H7 (cell line): Measurements from ENCODE around the gene GSTA2. TPM values are rescaled to one million over a fixed set of nuclear protein-coding genes. Genes with fewer than 3 reads are reported as not detected.
"Not testable (repeated sequence)": the region's sequence is repeated elsewhere in the genome, so short reads cannot be mapped to it uniquely, and the experiment has no call there.

Experiments used
- DNase-seq: peaks from one replicate; pipeline ENCODE4 v3.0.0; 2012
- H3K27me3 ChIP-seq: 2 replicates; pipeline ENCODE4 v1.6.0; 2011; ENCODE audit warnings: mild to moderate bottlenecking, low read length; ENCODE audit not compliant: control insufficient read depth, insufficient read depth
- H3K36me3 ChIP-seq: replicated peaks from 2 replicates; pipeline ENCODE4 v1.5.1; 2011; ENCODE audit warnings: low read length; ENCODE audit not compliant: control insufficient read depth, insufficient read depth
- H3K4me3 ChIP-seq: 2 replicates; pipeline ENCODE4 v1.5.1; 2011; ENCODE audit warnings: low read depth, mild to moderate bottlenecking, control low read depth, low read length, moderate library complexity; ENCODE audit not compliant: insufficient read depth
- total RNA-seq: library from RNA; depleted of rRNA; stranded (reverse); fragments of >200 nt; shearing (Covaris generic); gene quantifications from 2 replicates; pipeline ENCODE4 v1.2.3, GENCODE V29; 2014

Gene GSTA2
- total RNA-seq, 1 experiment from 2014 or later: not detected

GRCh38 chr6:52725535-52726192 is 37.6 kb downstream of the GSTA2 start:
- no peaks in the 10 kb centered on the region for H3K36me3 ChIP-seq
- no peaks in the 10 kb centered on the region for H3K27me3 ChIP-seq
- no peak for DNase-seq
- no peak overlapping the region for H3K4me3 ChIP-seq

- H3K36me3 ChIP-seq: no peaks in the 10 kb centered on the region
- H3K4me3 ChIP-seq: no peak overlapping the region
- H3K27me3 ChIP-seq: no peaks in the 10 kb centered on the region
- DNase-seq: no peak
Observed at GRCh38 chr6:52725143-52725534, 38.1 kb downstream of the GSTA2 start.

GRCh38 chr6:52724406-52725121 is 38.7 kb downstream of the GSTA2 start:
- Histone ChIP-seq H3K27me3 (no peaks in the 10 kb centered on the region), H3K4me3 (no peak overlapping the region), H3K36me3 (no peaks in the 10 kb centered on the region)
- DNase-seq: peak; percentile 71

- no peak overlapping the region for H3K4me3 ChIP-seq
- DNase-seq: no peak
- no peaks in the 10 kb centered on the region for H3K36me3 ChIP-seq
- H3K27me3 ChIP-seq: no peaks in the 10 kb centered on the region
Observed at GRCh38 chr6:52724042-52724405, 39.3 kb downstream of the GSTA2 start.

- peak; percentile 11 for DNase-seq
- no peaks in the 10 kb centered on the region for H3K27me3 ChIP-seq
- no peak overlapping the region for H3K4me3 ChIP-seq
- no peaks in the 10 kb centered on the region for H3K36me3 ChIP-seq
Observed at GRCh38 chr6:52720321-52720720, 43.0 kb downstream of the GSTA2 start.

GRCh38 chr6:52718550-52718949 is 44.7 kb downstream of the GSTA2 start:
- Histone ChIP-seq H3K4me3 (no peak overlapping the region), H3K27me3 (no peaks in the 10 kb centered on the region), H3K36me3 (no peaks in the 10 kb centered on the region)
- DNase-seq: no peak

- DNase-seq, H3K27me3 ChIP-seq, H3K4me3 ChIP-seq: not testable (repeated sequence)
Observed at GRCh38 chr6:52714761-52715160, 48.5 kb downstream of the GSTA2 start.

GRCh38 chr6:52712136-52712535 is 51.1 kb downstream of the GSTA2 start:
- H3K27me3 ChIP-seq: no peaks in the 10 kb centered on the region
- no peak for DNase-seq
- no peak overlapping the region for H3K4me3 ChIP-seq
- no peaks in the 10 kb centered on the region for H3K36me3 ChIP-seq

More at GRCh38 chr6:52714761-52715160, 48.5 kb downstream of the GSTA2 start:
- not testable (repeated sequence) for H3K36me3 ChIP-seq

GRCh38 chr6:52707963-52708680 is 55.2 kb downstream of the GSTA2 start:
- no peaks in the 10 kb centered on the region for H3K27me3 ChIP-seq
- no peak overlapping the region for H3K4me3 ChIP-seq
- DNase-seq: no peak
- no peaks in the 10 kb centered on the region for H3K36me3 ChIP-seq

- DNase-seq: no peak
- Histone ChIP-seq H3K36me3 (no peaks in the 10 kb centered on the region), H3K4me3 (no peak overlapping the region), H3K27me3 (no peaks in the 10 kb centered on the region)
Observed at GRCh38 chr6:52706001-52706400, 57.3 kb downstream of the GSTA2 start.

- DNase-seq, H3K27me3 ChIP-seq, H3K4me3 ChIP-seq, H3K36me3 ChIP-seq: not testable (repeated sequence)
Observed at GRCh38 chr6:52704781-52705502, 58.3 kb downstream of the GSTA2 start.

- no peaks in the 10 kb centered on the region for H3K36me3 ChIP-seq
- H3K4me3 ChIP-seq: no peak overlapping the region
- no peaks in the 10 kb centered on the region for H3K27me3 ChIP-seq
- DNase-seq: no peak
Observed at GRCh38 chr6:52704060-52704459, 59.2 kb downstream of the GSTA2 start.
